NCI-H1930 (cell line): ENCODE results near the gene TRAK1.
"Not testable (repeated sequence)": the region's sequence is repeated elsewhere in the genome, so short reads cannot be mapped to it uniquely, and the experiment has no call there.

Experiments used
- DNase-seq, 2 experiments: peaks; one replicate each; lab custom pipeline; 2025; lab: John Stamatoyannopoulos, UW

TRAK1 gene

DNA sequence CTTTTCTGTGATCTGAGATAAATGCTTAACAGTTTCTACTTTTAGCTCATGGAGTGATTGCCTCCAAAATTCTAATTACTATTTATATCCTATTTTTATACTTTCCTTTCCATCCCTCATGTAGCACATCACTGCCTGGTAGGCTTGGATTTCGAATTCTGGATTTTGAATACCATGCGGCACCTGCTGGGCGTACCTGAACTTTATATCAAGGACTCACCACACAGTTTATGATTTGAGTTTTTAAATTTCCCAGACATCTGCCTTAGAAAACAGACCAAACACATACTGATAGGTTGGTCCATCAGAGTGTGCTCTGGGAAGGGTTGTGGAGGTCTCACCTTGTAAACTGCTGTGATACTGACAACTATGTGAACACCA lies 6.4 kb downstream of the TRAK1 start:
- DNase-seq, result no peak

DNA sequence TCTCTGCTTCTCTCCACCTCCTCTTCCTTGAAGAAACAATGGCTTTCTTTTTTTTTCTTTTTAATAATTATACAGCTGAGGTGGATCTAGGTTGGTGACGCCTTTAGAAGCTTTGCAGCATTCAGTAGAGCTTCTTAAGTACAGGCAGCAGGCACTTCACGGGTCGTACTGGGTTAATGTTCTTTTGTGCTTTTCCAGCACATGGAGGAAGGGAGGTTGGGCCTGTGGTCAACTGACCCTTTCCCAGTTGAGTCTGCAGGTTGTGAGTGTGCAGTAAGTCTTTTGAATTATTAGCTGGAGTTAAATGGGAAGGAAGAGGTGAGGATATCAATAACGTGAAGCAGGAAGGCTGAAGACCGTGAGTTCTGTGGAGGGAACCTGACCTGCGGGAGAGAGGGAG lies 7.0 kb downstream of the TRAK1 start:
- no peak for DNase-seq

DNA sequence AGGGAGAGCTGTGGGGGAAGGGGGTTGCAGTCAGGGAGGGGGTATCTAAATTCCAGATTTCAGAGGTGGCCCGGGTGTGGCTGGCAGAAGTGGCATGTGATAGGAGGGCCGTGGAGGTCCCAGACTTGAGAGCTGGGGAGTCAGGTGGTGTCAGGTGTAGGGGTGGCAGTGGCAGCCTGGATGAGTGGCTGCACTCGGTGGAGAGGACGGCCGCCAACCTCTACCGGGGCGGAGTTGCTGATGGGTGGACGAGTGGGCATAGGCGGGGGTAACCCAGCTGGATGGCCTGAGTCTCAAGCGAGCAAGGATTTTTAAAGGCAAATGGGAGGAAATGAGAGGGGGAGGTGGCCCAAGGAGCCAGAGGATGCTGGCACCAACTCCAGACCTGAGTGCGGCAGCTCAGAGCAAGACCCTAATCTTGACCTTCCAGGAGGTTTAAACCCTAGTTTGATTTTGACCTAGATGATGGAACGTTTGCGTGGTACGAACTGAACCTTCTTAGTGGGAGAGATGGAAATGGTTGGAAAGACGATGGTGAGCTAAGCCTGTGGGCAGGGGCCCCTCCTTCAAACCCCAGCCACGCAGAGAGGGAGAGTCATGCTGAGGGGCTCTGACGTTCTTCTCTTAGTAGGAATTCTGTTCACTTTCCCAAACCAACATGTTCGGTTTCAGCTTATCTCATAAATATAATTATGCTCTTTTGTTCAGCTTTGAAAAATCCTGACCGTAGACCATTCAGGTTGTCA lies 8.0 kb downstream of the TRAK1 start:
- DNase-seq, result no peak

DNA sequence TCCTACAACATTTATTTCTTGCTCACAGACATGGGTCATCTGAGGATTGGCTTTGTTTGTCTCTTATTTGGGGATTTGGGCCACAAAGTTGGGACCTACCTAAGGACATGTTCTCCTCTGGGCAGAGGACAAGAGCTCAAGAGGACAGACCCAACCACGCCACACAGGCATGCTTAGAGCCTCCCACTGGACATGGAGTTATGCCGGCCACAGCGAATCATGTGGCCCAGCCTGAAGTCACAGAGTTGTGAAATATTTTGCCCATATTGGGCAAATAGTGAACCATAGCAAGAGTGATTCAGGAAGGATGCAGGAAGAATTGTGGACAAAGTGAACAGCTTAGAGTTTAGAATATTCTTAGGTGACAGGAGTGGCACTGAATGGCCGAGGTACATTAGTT lies 9.9 kb downstream of the TRAK1 start:
- no peak for DNase-seq

DNA sequence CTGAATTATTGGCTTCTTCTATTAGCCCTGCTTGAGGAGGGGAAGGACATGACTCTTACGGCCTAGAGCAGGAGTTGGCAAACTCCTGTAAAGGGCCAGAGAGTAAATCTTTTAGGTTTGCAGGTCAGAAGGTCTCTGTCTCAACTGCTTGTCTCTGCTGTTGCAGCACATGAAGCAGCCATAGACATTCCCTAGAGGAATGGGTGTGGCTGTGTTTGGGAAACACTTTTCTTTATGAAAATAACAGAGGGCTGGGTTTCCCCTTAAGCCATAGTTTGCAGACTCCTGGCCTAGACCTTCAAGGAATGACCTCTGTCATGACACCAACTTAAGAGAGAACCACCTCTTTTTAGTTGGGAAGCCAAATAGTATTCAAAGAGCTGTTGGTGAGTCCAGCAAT lies 10.3 kb downstream of the TRAK1 start:
- no peak for DNase-seq

DNA sequence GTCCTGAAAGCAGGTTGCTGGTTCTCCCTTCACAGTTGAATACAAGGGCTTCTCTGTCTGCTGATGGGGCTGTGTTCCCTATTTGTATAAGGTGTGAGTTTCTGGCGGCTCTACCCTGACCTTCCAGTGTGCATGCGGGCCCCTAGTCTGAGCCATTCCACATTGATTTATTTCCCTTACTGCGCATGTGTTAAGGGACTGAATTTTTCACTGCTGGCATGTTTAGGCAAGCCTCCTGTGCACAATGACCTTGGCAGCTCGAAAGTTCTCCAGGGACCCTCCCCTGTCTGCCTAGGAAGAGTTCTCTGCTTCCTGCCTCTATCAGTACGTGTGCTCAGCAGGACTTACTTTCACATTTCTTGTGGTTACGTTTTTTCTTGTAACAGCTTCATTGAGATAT lies 11.4 kb downstream of the TRAK1 start:
- no peak for DNase-seq

DNA sequence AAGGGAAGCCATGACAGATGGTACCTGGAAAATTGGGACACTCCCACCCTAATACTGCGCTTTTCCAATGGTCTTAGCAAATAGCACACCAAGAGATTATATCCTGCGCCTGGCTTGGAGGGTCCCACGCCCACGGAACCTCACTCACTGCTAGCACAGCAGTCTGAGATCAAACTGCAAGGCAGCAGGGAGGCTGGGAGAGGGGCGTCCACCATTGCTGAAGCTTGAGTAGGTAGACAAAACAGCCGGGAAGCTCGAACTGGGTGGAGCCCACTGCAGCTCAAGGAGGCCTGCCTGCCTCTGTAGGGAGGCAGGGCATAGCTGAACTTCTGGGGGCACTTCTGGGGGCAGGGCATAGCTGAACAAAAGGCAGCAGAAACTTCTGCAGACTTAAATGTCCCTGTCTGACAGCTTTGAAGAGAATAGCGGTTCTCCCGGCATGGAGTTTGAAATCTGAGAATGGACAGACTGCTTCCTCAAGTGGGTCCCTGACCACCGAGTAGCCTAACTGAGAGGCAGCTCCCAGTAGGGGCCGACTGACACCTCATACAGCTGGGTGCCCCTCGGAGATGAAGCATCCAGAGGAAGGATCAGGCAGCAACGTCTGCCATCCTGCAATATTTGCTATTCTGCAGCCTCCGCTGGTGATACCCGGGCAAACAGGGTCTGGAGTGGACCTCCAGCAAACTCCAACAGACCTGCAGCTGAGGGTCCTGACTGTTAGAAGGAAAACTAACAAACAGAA lies 12.9 kb downstream of the TRAK1 start:
- not testable (repeated sequence) for DNase-seq

DNA sequence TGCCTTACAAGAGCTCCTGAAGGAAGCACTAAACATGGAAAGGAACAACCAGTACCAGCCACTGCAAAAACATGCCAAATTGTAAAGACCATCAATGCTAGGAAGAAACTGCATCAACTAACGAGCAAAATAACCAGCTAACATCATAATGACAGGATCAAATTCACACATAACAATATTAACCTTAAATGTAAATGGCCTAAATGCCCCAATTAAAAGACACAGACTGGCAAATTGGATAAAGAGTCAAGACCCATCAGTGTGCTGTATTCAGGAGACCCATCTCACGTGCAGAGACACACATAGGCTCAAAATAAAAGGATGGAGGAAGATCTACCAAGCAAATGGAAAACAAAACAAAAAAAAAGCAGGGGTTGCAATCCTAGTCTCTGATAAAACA lies 14.8 kb downstream of the TRAK1 start:
- not testable (repeated sequence) for DNase-seq

DNA sequence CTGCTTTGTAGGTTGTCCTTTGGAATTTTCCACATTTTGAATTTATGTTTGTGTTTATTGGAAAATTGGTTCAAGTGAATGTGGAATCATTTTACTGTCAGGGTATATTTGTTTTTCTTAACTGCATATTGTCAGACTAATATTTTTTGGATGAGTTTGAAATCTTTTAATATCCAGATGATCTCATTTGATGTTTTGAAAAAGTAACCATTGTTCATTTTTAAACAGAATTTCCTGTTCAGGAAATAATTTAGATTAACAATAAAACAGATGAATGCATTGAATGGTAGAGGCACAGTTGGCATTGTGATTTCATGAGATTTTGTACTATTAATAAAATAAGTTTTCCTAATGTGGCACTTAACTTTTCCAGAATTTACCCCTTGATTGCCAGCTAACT lies 15.5 kb downstream of the TRAK1 start:
- no peak for DNase-seq

DNA sequence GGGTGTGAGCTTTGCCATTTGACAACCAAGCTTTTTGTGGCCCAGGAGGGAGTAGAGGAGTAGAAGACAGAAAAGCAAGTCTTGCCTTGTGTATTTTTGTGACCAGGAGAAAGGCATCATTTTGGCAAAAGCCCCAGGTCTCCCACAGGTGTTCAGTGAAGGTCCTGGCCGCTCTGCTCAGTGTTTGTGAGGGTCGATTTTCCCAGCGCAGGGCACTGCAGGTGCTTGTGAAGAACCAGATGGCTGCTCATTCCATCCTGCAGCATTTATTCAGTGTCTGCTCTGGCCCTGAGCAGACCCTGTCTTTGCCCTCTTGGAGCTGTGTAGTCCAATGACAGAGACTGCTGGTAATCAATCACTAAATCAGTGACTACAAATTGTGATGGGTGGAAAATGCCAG lies 19.5 kb downstream of the TRAK1 start:
- no peak for DNase-seq

DNA sequence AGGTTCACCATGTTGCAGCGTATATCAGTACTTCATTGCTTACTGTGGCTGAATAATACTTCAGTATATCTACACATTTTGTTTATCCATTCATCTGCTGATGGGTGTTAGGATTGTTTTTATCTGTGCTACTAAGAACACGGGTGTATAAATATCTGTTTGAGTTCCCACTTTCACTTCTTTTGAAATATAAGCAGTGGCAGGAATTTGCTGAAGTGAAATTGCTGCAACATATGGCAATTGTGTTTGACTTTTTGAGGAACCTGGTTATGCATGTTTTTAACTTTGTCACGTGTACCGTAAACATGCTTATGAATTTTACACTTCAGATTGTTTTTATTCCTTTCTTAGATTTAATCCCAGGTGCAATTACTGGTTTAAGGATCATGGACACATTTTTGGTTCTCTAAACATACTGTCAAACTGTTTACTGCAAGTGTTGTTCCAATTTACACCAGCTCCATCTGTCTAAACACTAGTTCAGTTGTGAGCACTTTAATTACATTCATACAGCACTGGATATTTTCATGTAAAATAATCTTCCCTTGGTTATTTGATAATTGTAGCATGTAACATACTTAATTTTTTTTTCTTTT lies 23.1 kb downstream of the TRAK1 start:
- DNase-seq, result no peak

DNA sequence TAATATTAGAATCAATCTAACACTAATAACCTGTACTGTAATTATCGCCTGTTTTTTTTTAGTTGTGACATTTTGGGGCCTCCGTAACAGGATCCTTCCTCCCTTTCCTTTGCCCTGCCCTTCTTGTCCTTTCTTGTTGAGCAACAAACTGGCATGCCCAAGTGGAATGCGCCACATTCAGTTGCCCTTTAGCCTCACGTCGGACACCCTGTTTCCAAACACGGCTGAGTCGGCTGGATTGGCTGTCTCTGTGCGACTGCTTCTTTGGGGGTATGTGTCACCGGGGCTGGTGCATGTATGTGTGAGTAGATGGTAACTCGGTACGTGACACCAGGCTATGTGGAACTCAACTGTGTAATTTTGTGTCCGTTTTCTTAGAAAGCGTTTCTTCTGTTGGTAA lies 24.1 kb downstream of the TRAK1 start:
- no peak for DNase-seq

DNA sequence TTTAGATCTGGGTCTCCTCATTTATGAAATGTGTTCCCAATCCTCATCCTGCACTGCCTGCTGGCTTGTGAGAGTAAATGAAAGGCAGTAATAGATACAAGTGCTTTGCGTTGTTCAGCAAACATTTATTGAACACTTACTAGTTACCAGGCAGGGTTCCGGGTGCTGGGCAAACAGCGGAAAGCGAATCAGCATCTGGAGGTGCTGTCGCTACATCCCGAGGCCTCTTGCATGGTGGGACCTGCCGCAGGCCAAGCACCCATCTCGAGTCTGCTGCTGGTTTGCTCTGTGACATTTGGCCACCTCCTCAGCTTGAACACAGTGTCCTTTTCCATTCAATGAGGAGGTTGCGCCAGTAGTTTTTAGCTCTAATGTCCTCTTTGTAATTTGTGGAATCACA lies 24.8 kb downstream of the TRAK1 start:
- DNase-seq, result no peak

DNA sequence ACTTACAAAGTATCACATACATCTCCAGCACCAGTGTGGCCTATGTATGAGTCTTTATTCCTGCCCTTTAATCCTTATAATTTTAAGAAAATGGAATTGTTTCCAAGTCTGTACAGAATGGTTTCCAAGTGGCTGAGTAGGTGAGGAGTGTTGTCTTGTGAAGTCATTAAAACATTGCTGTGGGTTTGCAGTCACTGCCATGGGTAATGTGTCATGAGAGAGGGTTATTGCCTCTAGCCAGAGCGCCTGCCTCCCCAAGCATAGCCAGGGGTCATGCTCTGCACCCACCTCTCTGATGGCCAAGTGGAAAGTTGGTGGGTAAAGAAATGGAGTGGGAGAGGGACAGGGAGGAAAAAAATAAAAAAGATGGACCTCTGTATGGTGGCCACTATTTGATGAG lies 25.3 kb downstream of the TRAK1 start:
- no peak for DNase-seq

DNA sequence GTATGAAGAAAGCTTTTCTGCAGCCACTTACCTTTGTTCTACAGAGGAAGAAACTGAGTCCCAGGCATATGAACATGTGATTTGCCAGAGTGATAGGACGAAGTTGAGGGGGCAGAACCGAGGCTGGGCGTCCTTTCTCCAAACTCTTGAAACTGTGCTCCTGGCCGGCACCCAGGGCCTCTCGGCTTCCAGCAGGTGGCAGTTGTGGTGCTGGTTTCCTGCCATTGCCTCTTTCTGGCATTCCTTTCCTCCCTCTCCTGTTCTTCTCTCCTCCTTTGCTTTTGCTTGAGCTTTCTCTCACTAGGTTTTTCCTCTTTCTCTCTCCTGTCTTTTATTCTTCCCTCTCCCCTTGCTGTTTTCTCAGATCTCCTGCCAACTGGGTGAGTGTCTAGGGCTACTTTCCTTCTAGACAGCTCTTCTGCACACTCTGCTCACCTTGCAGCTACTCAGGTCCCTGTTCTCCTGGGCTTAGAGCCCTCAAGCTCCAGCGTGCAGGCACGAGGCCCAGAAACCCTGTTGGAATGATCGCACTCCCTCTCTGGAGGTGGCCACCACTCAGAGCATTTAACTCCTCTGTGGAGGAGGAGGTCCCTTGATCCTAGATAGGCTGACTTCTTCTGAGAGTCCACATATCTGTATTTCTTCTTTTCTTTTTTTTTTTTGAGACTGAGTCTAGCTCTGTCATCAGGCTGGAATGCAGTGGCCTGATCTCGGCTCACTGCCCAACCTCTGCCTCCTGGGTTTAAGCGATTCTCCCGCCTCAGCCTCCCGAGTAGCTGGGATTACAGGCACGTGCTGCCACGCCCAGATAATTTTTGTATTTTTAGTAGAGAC lies 26.2 kb downstream of the TRAK1 start:
- no peak for DNase-seq

DNA sequence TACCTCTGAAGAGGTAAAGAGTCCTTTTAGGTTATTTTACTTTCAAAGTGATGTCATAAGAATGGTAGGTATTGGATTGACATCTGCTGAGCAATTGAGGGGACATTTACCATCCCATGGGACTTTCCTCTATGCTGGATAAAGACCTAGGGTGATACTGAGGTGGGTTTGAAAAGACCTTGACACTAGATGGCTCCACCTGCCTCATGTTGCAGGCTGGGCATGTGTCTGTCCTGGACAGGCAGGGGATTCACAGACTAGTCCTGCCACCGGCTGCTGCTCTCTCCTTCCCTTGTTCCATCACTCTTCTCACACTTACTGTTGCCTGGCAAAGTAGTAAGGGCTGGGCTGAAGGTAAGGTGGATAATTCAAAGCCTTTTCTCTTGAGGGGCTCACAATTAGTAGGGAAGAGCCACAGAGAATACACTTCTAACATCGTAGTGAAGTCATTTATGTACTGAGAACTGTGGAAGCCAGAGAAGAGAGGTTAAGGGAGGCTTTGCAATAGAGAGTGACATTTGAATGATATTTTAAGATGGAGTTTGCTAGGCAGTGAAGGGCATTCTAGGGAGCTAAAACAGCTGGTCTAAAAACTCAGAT lies 27.7 kb downstream of the TRAK1 start:
- DNase-seq, result peak in 1 of 2 experiments; percentile 5

DNA sequence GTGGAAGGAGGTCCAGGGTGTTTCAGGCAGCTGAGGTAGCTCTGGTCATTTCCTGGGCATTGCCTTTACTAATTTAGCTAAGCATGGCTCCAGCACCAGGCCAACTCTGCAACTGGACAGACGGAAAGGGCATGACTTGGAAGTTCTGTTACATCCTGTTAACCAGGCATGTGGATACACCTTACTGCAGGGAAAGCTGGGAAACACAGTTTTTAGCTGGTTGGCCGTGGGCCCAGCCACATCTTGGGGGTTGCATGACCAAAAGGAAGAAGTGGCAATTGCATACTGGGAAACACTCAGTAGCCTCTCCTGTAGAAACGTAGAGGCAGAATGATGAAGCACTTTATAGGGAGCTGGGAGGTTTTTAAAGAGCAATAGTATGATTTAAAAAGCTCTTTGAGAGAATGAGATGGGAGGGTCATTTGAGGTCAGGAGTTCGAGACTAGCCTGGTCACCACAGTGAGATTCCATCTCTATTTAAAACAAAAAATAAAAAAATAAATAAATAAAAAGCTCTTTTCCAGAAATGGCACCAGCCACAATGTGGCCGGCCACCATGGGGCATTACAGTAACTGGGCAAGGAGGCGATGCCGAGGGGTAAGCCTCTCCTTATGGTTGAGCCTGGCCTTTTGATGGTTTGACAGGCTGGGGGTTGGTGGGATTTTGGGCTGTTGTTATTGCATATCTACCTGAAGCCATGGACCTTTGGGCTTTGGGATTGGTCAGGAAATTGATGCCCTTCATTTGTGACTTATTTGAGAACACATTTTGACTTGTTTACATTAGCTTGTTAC lies 28.6 kb downstream of the TRAK1 start:
- DNase-seq, result no peak

DNA sequence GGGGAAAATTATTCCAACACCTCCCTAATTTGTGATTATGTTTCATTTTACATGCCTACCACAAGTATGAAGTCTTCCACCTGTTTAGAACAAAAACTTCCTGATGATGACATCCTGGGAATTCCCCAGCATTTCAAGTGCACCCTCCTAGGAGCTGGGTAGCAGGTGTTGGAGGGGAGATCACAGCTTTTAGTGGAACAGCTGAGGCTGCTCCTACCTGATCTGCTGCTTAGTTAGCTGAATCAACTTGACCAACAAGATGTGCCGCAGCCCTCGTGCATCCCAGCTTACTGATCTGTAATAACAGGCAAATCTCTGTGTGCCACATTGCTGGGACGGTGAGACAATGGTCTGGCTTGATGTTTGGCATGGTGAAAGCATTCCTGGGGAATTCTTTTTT lies 29.7 kb downstream of the TRAK1 start:
- no peak for DNase-seq

DNA sequence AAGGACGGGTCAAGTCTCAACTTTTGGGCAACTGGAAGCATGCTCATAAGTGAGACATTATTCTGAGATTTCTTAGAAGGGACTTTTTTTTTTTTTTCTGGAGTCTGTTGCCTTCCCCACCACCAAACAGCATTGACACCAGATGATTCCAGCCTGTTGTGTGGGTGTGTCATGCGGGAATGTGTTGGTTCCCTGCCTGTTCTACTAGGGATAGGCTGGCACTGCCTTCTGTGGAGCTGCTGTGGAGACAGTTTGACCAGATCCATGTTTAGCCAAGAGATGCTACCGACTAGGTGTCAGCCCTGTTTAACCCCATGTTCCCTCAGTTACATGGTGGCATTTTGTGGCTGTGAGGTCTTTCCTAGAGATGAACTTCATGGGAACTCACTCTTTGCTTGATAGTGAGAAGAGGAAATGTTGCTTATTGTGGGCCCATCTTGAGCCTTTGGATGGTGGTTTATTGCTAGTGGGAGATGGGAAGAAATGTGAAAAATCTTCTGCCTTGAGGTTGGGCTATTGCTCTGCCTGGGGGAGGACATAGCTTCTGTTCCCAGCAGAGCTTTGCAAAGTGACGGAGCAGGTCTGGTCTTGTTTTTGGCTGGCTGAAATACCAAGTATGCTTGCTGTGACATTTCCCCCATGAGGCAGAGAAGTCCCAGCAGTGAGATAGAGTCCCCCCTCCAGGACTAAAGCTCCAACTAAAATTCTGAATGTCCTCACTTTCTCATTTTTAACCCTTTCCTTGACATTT lies 31.3 kb downstream of the TRAK1 start:
- DNase-seq, result no peak

DNA sequence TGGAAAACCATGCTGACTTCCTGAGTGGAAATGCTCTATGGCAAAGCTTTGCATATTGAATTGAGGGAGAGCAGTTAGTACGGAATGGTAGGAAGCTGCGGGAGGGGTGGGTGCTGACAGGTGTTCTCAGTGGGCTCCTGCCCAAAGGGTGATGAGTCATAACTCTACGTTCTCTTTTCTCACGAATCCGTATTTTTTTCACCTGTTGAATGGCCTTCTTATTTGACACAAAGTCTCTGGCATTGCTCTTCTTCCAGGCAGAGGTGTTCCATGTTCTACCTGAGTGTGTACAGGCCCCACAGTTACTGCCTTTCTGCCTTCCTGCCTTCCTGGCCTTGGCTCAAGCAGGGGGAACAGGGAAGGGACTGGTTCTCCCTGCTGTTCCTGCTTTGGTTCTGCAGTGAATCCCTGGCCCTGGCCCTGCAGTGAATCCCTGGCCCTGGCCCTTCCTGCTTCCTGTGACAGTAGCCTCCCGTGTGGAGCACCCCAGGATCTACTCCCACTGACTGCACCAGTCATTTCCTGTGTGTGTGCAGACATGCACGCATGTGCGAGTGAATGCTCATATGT lies 31.9 kb downstream of the TRAK1 start:
- DNase-seq, result no peak
